Stimulated activated CD8-positive, alpha-beta memory T cell treated with anti-CD3 and anti-CD28 coated beads, Interleukin-15, amount 100 ng/mL, for 48 hours (primary cell): ENCODE results near the gene FOXK2.

Source experiments
- DNase-seq, 2 donors: peaks; one replicate each; pipeline ENCODE4 v3.0.0-alpha.2; 2020; ENCODE audit warnings: low read depth in 2 of 2

The FOXK2 gene

GRCh38 chr17:82605939-82606600 is 86.5 kb downstream of the FOXK2 start:
- no peak for DNase-seq

- DNase-seq: no peak
These were observed 89.3 kb downstream of the FOXK2 start for GRCh38 chr17:82608816-82609215.

- no peak for DNase-seq
These were observed 90.1 kb downstream of the FOXK2 start for GRCh38 chr17:82609655-82610054.

GRCh38 chr17:82611140-82612058 is 91.9 kb downstream of the FOXK2 start:
- DNase-seq: no peak

GRCh38 chr17:82613283-82614094 is 94.0 kb downstream of the FOXK2 start:
- no peak for DNase-seq

GRCh38 chr17:82614095-82614631 is 94.6 kb downstream of the FOXK2 start:
- DNase-seq: no peak

GRCh38 chr17:82615084-82616020 is 95.8 kb downstream of the FOXK2 start:
- DNase-seq: no peak

GRCh38 chr17:82616021-82616711 is 96.6 kb downstream of the FOXK2 start:
- DNase-seq: no peak

GRCh38 chr17:82619211-82619610 is 99.7 kb downstream of the FOXK2 start:
- no peak for DNase-seq

- no peak for DNase-seq
These were observed 100.1 kb downstream of the FOXK2 start for GRCh38 chr17:82619641-82620040.

- DNase-seq: no peak
These were observed 104.2 kb downstream of the FOXK2 start for GRCh38 chr17:82623707-82624106.

GRCh38 chr17:82627405-82627804 is 107.9 kb downstream of the FOXK2 start:
- no peak for DNase-seq

GRCh38 chr17:82629748-82630147 is 110.2 kb downstream of the FOXK2 start:
- no peak for DNase-seq

- no peak for DNase-seq
These were observed 110.7 kb downstream of the FOXK2 start for GRCh38 chr17:82630212-82630611.

GRCh38 chr17:82631544-82631943 is 112.0 kb downstream of the FOXK2 start:
- DNase-seq: no peak

- DNase-seq: no peak
These were observed 112.9 kb downstream of the FOXK2 start for GRCh38 chr17:82632451-82632850.

- no peak for DNase-seq
These were observed 113.8 kb downstream of the FOXK2 start for GRCh38 chr17:82633343-82633742.

- no peak for DNase-seq
These were observed 117.4 kb downstream of the FOXK2 start for GRCh38 chr17:82636626-82637598.

GRCh38 chr17:82638183-82638773 is 118.7 kb downstream of the FOXK2 start:
- no peak for DNase-seq
